Cardiac fibroblast (primary cell): ENCODE results near the gene CCDC134.
A peak's percentile ranks its signal among the peaks of the same experiment; 100 is the strongest.

Source experiments
- DNase-seq, 2 donors: peaks; one replicate each; pipeline versions ENCODE4 v3.0.0 to v3.0.0-alpha.2; 2010; ENCODE audit warnings: low read depth in 2 of 2
- H3K4me3 ChIP-seq, 2 donors: replicated peaks in 1 of 2; 1 replicate in 1 of 2; 2 replicates in 1 of 2; pipeline ENCODE4 v1.5.1; 2011; ENCODE audit warnings: low read depth in 2 of 2, low read length in 2 of 2, mild to moderate bottlenecking in 2 of 2, moderate library complexity in 1 of 2
- CTCF ChIP-seq: IDR thresholded peaks from one replicate; pipeline ENCODE4 v1.5.1; 2011; ENCODE audit warnings: low read depth, mild to moderate bottlenecking, low read length, inconsistent platforms

CCDC134 gene

GRCh38 chr22:41782751-41783150 lies 17.7 kb upstream of the CCDC134 start:
- no peak overlapping the region for H3K4me3 ChIP-seq
- DNase-seq, result no peak
- TF ChIP-seq CTCF, result no peak

- TF ChIP-seq CTCF, result no peak
- DNase-seq, result no peak
- H3K4me3 ChIP-seq, result no peak overlapping the region
Observed at GRCh38 chr22:41787331-41787730, 13.1 kb upstream of the CCDC134 start.

GRCh38 chr22:41793871-41794270 lies 6.6 kb upstream of the CCDC134 start:
- no peak for DNase-seq
- no peak for TF ChIP-seq CTCF
- no peak overlapping the region for H3K4me3 ChIP-seq

GRCh38 chr22:41798736-41799135 lies 1.7 kb upstream of the CCDC134 start:
- no peak for DNase-seq
- no peak for TF ChIP-seq CTCF
- no peak overlapping the region for H3K4me3 ChIP-seq

- TF ChIP-seq CTCF, result no peak
- peak overlapping the region; percentile 95 to 98 for H3K4me3 ChIP-seq
- peak; percentile 22 to 24 for DNase-seq
Observed at GRCh38 chr22:41799486-41800347, 762 bp upstream of the CCDC134 start.

- TF ChIP-seq CTCF, result no peak
- peak overlapping the region; percentile 95 to 98 for H3K4me3 ChIP-seq
- no peak for DNase-seq
Observed at GRCh38 chr22:41801147-41801819, 804 bp downstream of the CCDC134 start.
